Pons (tissue), 1 donor: Measurements from ENCODE around the gene ZCCHC4.

Source experiments
- DNase-seq: peaks from one replicate; pipeline ENCODE4 v3.0.0-alpha.2; 2016; ENCODE audit warnings: low spot score

Gene ZCCHC4

GRCh38 chr4:25377572-25378436 is 65.2 kb downstream of the ZCCHC4 start:
- DNase-seq = no peak

GRCh38 chr4:25378437-25378743 is 65.8 kb downstream of the ZCCHC4 start:
- DNase-seq = no peak

- no peak for DNase-seq
These were observed 67.0 kb downstream of the ZCCHC4 start for GRCh38 chr4:25379591-25379990.

GRCh38 chr4:25383647-25384046 is 71.1 kb downstream of the ZCCHC4 start:
- DNase-seq = no peak

DNA sequence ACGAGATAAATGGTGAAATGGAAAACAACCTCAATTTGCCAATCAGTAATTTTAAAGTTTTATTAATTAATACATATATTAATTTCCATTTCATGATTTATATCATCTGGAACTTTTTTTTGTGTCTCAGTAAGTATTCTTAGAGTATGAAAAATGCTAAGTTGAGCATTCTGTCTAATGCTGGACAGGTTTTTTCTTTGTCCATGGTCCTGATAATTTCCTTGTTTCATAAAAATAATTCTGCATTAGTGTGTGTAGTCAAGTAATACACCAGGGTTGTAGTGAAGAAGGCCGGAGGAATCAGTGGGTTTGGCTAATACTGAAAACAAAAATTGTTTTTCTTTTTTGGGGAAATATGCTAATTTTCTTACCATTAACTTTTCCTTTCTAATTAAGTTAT is 74.4 kb downstream of the ZCCHC4 start:
- DNase-seq = no peak

DNA sequence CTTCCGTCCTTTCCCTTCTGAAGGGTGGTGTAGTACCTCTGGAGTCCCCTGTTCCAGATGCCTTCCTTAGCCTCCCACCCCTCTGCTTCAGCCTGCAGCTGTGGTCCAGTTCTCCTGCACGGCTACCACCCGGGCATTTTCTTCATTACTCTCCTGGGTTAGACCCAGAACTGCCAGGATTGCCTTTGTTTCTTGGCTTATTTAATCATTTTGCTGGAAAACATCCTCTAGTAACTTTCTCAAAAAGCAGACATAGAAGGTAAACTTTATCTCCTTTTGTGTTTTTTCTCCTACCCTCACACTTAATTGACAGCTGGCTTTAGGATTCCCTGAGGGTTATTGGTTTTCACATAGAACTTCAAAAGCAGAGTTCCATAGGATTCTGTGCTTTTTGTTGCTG is 84.7 kb downstream of the ZCCHC4 start:
- no peak for DNase-seq

DNA sequence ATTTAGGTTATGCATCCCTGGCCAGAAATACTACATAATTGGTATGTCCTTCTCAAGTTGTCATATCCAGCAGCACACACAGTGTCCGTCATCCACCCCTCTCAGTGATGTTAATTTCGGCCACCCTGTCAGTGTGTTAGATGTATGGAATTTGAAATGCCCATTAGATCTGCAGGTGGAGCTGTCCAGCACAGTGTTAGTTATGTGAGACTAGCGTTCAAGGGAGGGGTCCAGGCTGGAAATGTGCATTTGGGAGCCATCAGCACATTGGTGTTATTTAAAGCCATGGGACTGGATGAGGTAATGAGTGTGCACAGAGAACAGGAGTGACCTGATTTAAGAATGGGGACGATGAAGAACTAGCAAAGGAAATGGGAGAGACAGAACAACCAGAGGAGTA is 86.9 kb downstream of the ZCCHC4 start:
- DNase-seq = no peak

- no peak for DNase-seq
These were observed 88.5 kb downstream of the ZCCHC4 start for GRCh38 chr4:25401066-25401465.

GRCh38 chr4:25402521-25402920 is 89.9 kb downstream of the ZCCHC4 start:
- DNase-seq = no peak

DNA sequence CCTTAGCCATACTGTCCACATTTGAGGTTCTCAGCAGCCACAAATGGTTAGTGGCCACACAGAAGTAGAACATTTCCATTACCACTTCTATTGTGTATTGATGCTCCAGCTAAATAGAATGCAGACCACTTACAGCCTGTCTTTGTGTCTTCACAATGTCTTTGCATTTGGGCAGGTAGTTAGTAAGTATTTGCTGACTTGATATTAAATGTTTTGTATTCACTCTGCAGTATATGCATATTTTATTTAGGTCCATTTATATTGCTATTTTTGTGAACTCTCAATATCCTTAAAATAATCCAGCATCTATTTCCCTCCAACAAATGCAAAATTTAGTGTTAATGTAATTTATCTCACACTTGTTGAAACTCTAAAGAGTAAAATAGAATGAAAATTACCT is 91.1 kb downstream of the ZCCHC4 start:
- no peak for DNase-seq

- no peak for DNase-seq
These were observed 92.9 kb downstream of the ZCCHC4 start for GRCh38 chr4:25405453-25405852.

GRCh38 chr4:25406081-25406692 is 93.6 kb downstream of the ZCCHC4 start:
- no peak for DNase-seq

DNA sequence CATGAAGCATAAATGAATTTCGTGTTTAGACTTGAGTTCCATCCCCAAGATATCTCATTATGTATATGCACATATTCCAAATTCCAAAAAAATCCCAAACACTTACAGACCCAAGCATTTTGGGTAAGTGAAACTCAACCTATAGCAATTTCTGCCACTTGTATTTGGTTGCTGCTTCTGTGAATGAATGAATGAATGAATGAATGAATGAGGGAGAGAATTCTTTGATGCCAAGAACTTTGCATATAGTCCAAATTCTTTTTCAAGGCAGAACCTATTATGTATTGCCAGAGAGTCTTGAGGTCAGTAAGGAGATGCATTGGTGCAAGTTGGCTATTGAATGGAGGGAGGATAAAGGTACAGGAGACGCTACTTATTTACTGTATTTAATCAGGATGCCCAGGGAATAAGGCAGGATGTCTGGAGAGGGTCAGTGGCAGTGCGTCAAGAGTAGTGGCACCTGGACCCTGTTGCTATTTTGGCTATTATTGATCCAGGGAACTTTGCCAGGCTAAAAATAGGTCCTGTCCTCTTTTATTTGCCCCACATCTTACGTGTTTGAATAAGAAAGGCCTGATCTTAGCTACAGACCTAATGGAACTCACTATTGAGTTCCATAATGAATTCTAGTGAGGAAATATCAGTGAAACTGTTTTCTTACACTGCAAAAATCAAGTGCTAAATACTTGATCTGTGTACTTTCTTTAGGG is 98.4 kb downstream of the ZCCHC4 start:
- no peak for DNase-seq

GRCh38 chr4:25413261-25413660 is 100.7 kb downstream of the ZCCHC4 start:
- no peak for DNase-seq

DNA sequence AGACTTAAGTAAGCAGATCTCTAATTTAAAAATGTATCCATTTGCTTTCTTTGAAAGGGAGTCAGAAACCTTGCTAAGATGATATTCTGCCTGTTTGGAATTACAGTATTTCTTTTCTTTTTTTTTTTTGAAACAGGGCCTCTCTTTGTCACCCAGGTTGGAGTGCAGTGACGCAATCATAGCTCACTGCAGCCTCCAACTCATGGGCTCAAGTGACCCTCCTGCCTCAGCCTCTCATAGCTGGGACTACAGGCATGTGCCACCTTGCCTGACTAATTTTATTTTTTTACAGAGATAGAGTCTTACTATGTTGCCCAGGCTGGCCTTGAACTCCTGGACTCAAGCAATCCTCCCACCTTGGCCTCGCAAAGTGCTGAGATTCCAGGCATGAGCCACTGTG is 104.4 kb downstream of the ZCCHC4 start:
- DNase-seq = no peak
